SK-N-SH treated with all-trans-retinoic acid at 6 μM for 48 hours (cell line): ENCODE data around the gene NT5C.

Experiments
- ATAC-seq: fragments of 200-7000 bp; cut with Tn5 transposase; 3 replicates; pipeline ENCODE4 v1.9.1; 2020; ENCODE audit warnings: mild to moderate bottlenecking, moderate library complexity
- ARNTL ChIP-seq: fragments of 450-650 bp; formaldehyde crosslinking; IDR thresholded peaks from 2 replicates; pipeline ENCODE4 v1.5.0; 2020; ENCODE audit warnings: low read depth, mild to moderate bottlenecking, moderate library complexity, borderline replicate concordance
- BACH2 ChIP-seq: fragments of 250-450 bp; sonication (Bioruptor Pico); IDR thresholded peaks from 2 replicates; pipeline ENCODE4 v1.9.0; 2021; ENCODE audit warnings: mild to moderate bottlenecking, borderline replicate concordance
- CREB5 ChIP-seq: fragments of 250-450 bp; sonication (Bioruptor Pico); IDR thresholded peaks from 2 replicates; pipeline ENCODE4 v1.5.1; 2020; ENCODE audit warnings: low read depth, mild to moderate bottlenecking, moderate library complexity
- CSDC2 ChIP-seq: fragments of 250-450 bp; sonication (Bioruptor Pico); IDR thresholded peaks from 2 replicates; pipeline ENCODE4 v1.5.0; 2020; ENCODE audit warnings: mild to moderate bottlenecking, moderate library complexity
- CSRNP3 ChIP-seq: fragments of 250-450 bp; sonication (Bioruptor Pico); IDR thresholded peaks from 2 replicates; pipeline ENCODE4 v1.5.1; 2021; ENCODE audit warnings: mild to moderate bottlenecking, moderate library complexity
- ESRRG ChIP-seq: fragments of 250-450 bp; sonication (Bioruptor Pico); IDR thresholded peaks from 2 replicates; pipeline ENCODE4 v1.6.1; 2021; ENCODE audit warnings: mild to moderate bottlenecking
- GLIS3 ChIP-seq: fragments of 250-450 bp; sonication (Bioruptor Pico); IDR thresholded peaks from 2 replicates; pipeline ENCODE4 v1.5.0; 2020; ENCODE audit warnings: mild to moderate bottlenecking, moderate library complexity
- ISL1 ChIP-seq: fragments of 250-450 bp; sonication (Bioruptor Pico); IDR thresholded peaks from 2 replicates; pipeline ENCODE4 v2.1.2; 2022; ENCODE audit warnings: mild to moderate bottlenecking, moderate library complexity
- OSR1 ChIP-seq: fragments of 250-450 bp; sonication (Bioruptor Pico); IDR thresholded peaks from 2 replicates; pipeline ENCODE4 v1.8.0; 2022; ENCODE audit warnings: moderate library complexity, mild to moderate bottlenecking, inconsistent platforms
- PATZ1 ChIP-seq: fragments of 250-450 bp; sonication (Bioruptor Pico); IDR thresholded peaks from 2 replicates; pipeline ENCODE4 v1.8.0; 2020; ENCODE audit warnings: mild to moderate bottlenecking, moderate library complexity, borderline replicate concordance
- POU6F1 ChIP-seq: fragments of 250-450 bp; sonication (Bioruptor Pico); IDR thresholded peaks from 2 replicates; pipeline ENCODE4 v1.8.0; 2021; ENCODE audit warnings: low read depth, mild to moderate bottlenecking, moderate library complexity, borderline replicate concordance
- PPARA ChIP-seq: fragments of 250-450 bp; sonication (Bioruptor Pico); IDR thresholded peaks from 2 replicates; pipeline ENCODE4 v1.5.0; 2020; ENCODE audit warnings: mild to moderate bottlenecking, borderline replicate concordance
- RARB ChIP-seq: fragments of 250-450 bp; sonication (Bioruptor Pico); IDR thresholded peaks from 2 replicates; pipeline ENCODE4 v1.8.0; 2021; ENCODE audit warnings: mild to moderate bottlenecking, moderate library complexity
- SNAI2 ChIP-seq: fragments of 250-450 bp; sonication (Bioruptor Pico); IDR thresholded peaks from 2 replicates; pipeline ENCODE4 v1.5.0; 2020; ENCODE audit warnings: mild to moderate bottlenecking, moderate library complexity
- TCF4 ChIP-seq: fragments of 250-450 bp; sonication (Bioruptor Pico); IDR thresholded peaks from 2 replicates; pipeline ENCODE4 v1.8.0; 2021; ENCODE audit warnings: mild to moderate bottlenecking, moderate library complexity, borderline replicate concordance
- TSHZ2 ChIP-seq: fragments of 250-450 bp; sonication (Bioruptor Pico); IDR thresholded peaks from 2 replicates; pipeline ENCODE4 v1.5.0; 2020; ENCODE audit warnings: mild to moderate bottlenecking, moderate library complexity
- ZC3H10 ChIP-seq: fragments of 250-450 bp; sonication (Bioruptor Pico); IDR thresholded peaks from 2 replicates; pipeline ENCODE4 v1.5.1; 2021; ENCODE audit warnings: mild to moderate bottlenecking, moderate library complexity
- ZFP3 ChIP-seq: fragments of 250-450 bp; sonication (Bioruptor Pico); IDR thresholded peaks from 2 replicates; pipeline ENCODE4 v1.5.0; 2020; ENCODE audit warnings: mild to moderate bottlenecking, moderate library complexity
- ZFP30 ChIP-seq: fragments of 450-650 bp; formaldehyde crosslinking; IDR thresholded peaks from 2 replicates; pipeline ENCODE4 v1.5.0; 2022; ENCODE audit warnings: mild to moderate bottlenecking, moderate library complexity
- ZNF565 ChIP-seq: fragments of 450-650 bp; formaldehyde crosslinking; conservative IDR thresholded peaks from 2 replicates; pipeline ENCODE4 v1.5.0; 2020; ENCODE audit warnings: low read depth, mild to moderate bottlenecking, moderate library complexity
- ZNF70 ChIP-seq: fragments of 450-650 bp; formaldehyde crosslinking; IDR thresholded peaks from 2 replicates; pipeline ENCODE4 v1.5.0; 2020; ENCODE audit warnings: mild to moderate bottlenecking, moderate library complexity
- ZNF8 ChIP-seq: fragments of 450-650 bp; formaldehyde crosslinking; IDR thresholded peaks from 2 replicates; pipeline ENCODE4 v1.5.0; 2020; ENCODE audit warnings: mild to moderate bottlenecking, moderate library complexity

Gene NT5C

GRCh38 chr17:75115555-75115954 lies 16.0 kb downstream of the NT5C start (continued):
- TF ChIP-seq TSHZ2 (CRISPR knock-in tag) (no peak), CSDC2 (CRISPR knock-in tag) (no peak), SNAI2 (CRISPR knock-in tag) (no peak), TCF4 (no peak), ZNF70 (CRISPR knock-in tag) (no peak), ARNTL (CRISPR knock-in tag) (no peak)

- TF ChIP-seq ARNTL (CRISPR knock-in tag) (no peak), CSDC2 (CRISPR knock-in tag) (no peak), ZNF8 (CRISPR knock-in tag) (no peak), ZNF565 (CRISPR knock-in tag) (no peak), ZC3H10 (CRISPR knock-in tag) (no peak), PPARA (CRISPR knock-in tag) (no peak), ZFP30 (CRISPR knock-in tag) (no peak), CSRNP3 (CRISPR knock-in tag) (no peak), SNAI2 (CRISPR knock-in tag) (no peak), ZNF70 (CRISPR knock-in tag) (no peak), RARB (CRISPR knock-in tag) (no peak), ZFP3 (CRISPR knock-in tag) (no peak), ISL1 (CRISPR knock-in tag) (no peak), GLIS3 (CRISPR knock-in tag) (no peak), ESRRG (no peak), OSR1 (CRISPR knock-in tag) (no peak), TCF4 (no peak), BACH2 (CRISPR knock-in tag) (no peak), POU6F1 (CRISPR knock-in tag) (no peak), CREB5 (CRISPR knock-in tag) (no peak)
- no peak for ATAC-seq
Measured at GRCh38 chr17:75114552-75115314, 16.8 kb downstream of the NT5C start.

DNA sequence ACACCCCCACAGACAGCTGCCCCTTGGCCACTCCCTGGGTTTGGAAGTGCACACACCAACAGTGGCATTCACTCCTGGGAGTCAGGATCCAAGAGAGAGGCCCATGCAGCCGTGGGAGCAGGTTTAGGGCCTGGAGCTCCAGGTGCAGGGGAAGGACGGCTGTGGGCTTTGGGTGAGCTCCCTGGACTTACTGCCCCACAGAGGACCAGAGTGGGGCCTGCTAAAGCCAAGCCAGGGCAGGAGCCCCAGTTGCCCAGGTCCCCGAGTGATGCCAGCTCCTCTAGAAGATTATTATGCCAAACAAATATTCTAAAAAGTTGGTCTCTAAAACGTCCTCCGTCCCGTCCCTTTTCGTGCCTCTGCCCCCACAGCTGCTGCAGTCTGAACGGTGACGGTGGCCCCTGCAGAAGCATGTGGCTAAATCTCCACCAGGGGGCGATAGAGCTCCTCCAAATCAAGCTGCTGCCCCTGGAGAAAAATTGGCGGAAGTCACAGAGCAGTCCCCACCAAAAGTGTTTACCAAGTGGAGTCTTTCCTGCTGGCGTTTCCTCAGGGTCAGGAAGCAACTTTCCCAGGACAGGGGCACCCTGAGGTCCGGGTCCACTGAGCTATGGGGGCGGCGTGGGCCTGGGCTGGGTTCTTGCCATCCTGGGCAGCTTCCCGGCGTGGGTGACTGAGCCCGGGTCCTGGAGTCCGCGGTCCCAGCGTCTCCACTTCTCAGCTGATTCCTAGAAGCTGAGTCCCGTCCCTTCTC lies 17.6 kb downstream of the NT5C start:
- TF ChIP-seq CSRNP3 (CRISPR knock-in tag) (no peak), GLIS3 (CRISPR knock-in tag) (no peak), OSR1 (CRISPR knock-in tag) (no peak), ZFP30 (CRISPR knock-in tag) (no peak), ZNF8 (CRISPR knock-in tag) (no peak), ZC3H10 (CRISPR knock-in tag) (no peak), PATZ1 (no peak), CSDC2 (CRISPR knock-in tag) (no peak), ZNF565 (CRISPR knock-in tag) (no peak), ZNF70 (CRISPR knock-in tag) (no peak), POU6F1 (CRISPR knock-in tag) (no peak), PPARA (CRISPR knock-in tag) (no peak), BACH2 (CRISPR knock-in tag) (no peak)
- peak; percentile 76 for ATAC-seq
